HuH-7.5 (cell line): ENCODE data around the gene MED12L.

ENCODE experiments used
- DNase-seq: peaks from one replicate; pipeline ENCODE4 v3.0.0; 2011; ENCODE audit warnings: low spot score

Gene MED12L

GRCh38 chr3:151319628-151320027, 234.2 kb downstream of the MED12L start:
- no peak for DNase-seq

- DNase-seq: no peak
These were observed 234.7 kb downstream of the MED12L start for GRCh38 chr3:151320131-151320530.

- no peak for DNase-seq
These were observed 236.1 kb downstream of the MED12L start for GRCh38 chr3:151321526-151321925.

DNA sequence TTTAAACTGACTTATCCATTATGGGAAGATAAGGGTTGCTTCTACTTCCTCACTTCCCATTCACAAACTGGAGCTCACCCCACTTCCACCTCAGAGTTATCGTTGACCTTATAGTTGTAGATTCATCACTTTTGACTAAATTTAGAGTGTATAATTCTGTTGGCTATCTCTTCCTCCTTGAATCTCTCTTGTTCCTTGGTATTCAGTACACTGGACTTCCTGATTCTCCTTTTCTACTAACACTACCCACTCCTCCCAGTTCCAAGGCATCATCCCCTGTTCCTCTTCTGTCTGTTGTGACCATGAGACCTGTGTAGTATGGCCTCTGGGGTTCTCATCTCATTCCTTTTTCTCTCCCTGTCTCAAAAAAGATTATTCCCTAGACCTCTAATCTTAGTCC, 237.0 kb downstream of the MED12L start:
- DNase-seq: no peak

DNA sequence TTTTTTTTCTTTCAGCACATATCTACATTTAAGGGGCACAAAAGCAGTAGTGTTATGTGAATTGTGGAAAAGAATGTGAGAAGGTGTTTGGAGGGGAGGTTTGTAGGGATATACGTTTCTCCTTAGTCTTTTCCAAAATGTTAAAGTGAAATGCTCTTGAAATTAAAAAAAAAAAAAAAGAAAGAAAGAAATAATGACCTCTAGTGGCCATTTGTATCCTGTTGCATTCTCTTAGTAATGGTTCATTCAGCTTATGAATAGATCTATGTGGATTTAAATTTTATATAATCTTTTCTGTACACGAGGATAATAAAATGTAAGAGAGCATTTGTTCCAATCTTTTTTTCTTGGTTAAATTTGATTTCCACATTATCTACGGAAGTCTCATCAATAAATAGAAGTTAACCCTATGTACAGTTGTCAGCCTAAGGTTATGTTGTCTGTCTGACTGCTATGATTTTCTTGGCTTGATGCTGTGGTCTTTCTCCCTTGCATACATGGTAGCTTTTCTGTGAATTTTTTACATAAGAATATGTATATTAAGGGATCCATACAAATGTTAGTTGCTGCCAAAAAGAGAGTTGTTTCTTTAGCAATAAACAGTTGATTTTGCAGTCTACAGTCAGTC, 242.2 kb downstream of the MED12L start:
- DNase-seq: no peak

GRCh38 chr3:151328298-151328995, 243.0 kb downstream of the MED12L start:
- no peak for DNase-seq

- no peak for DNase-seq
These were observed 243.9 kb downstream of the MED12L start, which contains the start of gene P2RY13 for GRCh38 chr3:151329363-151329762. TSS of gene P2RY13 (minus strand) at chr3:151329549. CDS start at chr3:151329528, 21 bp downstream.

GRCh38 chr3:151330379-151330778, 244.9 kb downstream of the MED12L start:
- DNase-seq: no peak

GRCh38 chr3:151330899-151331298, 245.4 kb downstream of the MED12L start:
- no peak for DNase-seq

DNA sequence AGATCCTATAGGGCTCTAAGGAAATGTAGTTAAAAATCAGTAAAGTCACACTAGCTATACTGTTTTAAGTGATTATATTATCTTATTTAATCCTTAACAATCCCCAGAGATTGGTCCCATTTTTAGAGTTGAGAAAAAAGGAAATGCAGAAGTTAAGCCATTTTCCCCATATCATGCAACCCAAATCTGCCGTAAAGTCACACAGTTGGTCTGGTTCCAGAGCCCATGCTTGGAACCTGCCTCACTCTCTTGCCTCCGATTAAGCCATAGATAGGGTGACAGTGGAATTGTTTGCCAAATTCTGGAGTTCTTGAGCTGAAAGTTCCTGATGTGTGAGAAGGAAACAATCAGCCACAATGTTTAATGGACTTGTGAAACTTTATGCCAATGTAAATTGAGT, 246.2 kb downstream of the MED12L start:
- no peak for DNase-seq

DNA sequence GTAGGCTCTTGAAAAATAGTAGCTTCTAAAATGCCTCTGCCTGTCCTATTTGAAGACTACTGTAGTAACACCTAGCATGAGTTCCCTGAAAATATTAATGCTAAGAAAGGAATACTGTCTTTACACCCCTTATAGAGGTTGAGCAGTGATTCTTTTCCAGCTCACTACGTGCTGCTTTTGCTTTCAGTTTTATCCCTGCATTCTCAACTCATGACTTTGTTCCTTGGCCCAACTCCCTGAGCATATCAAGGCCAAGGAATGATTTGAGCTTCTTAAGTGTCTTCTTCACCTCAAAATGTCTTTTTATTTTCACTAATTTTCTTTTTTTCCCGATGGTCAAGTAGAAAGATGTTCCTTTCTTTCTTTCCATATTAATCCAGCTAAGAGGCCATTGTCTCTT, 260.4 kb downstream of the MED12L start:
- DNase-seq: no peak

- no peak for DNase-seq
These were observed 260.8 kb downstream of the MED12L start for GRCh38 chr3:151346292-151346691.

DNA sequence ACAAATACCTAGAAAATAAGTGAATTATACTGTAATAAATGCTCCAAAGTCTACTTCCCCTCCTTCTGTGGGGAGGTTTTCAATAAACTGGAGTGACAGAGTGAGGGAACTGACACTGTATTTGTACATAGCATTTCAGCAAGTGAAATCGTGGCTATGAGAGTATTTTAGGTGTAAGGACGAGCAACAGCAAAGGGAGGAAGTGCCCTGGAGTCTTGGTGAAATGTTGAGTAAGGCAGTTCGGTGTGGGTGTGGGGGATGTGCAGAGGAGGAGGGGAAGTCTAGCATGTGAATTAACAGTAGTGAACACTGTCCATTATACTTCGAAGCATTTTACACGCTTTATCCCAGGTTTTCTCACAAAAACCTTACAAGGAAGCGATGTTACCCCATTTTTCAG, 262.0 kb downstream of the MED12L start:
- DNase-seq: no peak

DNA sequence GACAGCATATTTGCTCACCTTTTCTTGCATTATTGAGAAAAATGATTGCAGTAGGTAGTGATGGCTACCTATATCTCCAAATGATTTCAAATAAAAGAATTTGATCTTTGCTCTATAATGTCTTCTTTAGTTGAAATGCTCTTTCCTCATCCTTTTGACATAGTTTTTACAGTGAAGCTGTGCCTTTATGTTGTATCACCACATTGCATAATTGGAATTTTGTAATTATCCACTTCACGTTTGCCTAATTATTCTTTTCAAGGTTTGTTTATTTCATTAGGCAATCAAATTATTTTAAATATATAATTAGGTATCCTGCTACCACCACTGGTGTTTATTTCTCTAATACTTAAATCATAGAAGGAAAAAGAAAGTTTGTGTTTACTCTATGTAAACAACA, 265.2 kb downstream of the MED12L start:
- DNase-seq: no peak

DNA sequence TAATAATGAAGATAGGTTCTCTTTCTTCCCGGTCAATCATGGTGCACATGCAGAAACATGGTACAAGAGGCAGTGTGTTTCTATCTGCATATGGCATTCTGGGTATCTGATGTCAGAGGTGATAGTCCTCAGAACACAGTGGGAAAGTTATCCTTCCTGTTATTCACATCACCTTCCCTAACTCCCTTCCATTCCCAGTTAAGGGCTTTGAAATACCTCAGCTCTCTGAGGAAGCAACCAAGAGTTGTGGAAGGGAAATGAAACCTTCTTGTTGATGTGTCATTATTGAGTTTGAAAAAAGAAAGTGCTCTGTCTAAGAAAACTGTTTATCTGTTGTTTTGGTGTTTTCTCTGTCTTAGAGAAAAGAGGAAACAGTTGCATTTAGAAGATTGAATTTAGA, 265.8 kb downstream of the MED12L start:
- DNase-seq: no peak

DNA sequence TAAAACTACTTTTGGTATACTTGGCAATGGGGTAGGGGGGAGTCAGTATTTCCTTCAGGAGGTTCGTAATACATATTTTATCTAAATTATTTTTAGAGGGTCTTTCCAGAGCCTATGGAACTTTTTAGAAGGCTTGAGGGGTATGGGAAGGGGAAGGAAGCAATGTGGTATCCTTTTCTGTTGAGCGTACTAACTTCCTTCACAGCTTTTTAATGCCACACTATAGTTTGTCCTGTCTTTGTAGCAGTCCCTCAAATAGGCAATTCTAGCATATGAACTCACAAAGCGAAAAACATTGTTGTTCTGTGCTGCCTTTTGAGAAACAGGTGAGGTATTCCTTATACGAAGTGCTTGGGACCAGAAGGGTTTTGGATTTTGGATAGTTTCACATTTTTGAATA, 266.2 kb downstream of the MED12L start:
- DNase-seq: no peak

- DNase-seq: no peak
These were observed 271.5 kb downstream of the MED12L start for GRCh38 chr3:151356794-151357462.

DNA sequence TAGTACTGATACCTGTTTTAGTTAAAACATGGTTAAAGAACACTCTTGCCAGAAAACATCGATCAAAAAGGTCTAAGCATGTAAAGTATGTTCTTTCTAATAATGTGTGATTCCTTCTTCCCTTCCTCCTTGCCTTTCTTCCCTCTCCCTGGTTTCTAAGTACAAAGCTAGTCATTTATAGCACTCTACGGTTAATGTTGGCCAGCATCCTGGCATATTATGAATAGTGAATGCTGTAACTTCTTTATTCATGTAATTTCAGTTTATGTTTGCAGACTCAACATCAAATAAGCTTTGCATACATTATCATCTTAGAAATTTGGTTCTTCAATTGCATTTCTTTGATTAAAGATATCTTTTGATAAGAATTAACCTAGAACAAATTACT, 272.0 kb downstream of the MED12L start:
- no peak for DNase-seq

- no peak for DNase-seq
These were observed 277.3 kb downstream of the MED12L start for GRCh38 chr3:151362751-151363174.

GRCh38 chr3:151366993-151367392, 281.5 kb downstream of the MED12L start:
- DNase-seq: no peak

DNA sequence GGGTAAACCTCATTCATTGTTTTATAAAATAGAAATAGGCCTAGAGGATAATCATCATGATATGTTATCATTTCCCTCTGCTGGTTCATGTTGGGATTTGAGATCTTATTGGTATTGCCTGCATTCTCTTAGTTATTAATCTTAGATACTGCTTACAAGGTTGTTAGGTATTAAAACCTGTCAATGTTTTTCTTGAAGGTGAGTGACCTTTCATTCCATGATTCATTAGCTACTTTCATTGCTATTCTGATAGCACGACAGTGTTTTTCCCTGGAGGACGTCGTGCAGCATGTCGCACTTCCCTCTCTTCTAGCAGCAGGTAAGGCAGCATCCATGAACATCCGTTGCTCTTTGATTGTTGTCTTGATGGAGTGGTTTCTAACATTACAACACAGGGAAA, 282.0 kb downstream of the MED12L start:
- DNase-seq: no peak

DNA sequence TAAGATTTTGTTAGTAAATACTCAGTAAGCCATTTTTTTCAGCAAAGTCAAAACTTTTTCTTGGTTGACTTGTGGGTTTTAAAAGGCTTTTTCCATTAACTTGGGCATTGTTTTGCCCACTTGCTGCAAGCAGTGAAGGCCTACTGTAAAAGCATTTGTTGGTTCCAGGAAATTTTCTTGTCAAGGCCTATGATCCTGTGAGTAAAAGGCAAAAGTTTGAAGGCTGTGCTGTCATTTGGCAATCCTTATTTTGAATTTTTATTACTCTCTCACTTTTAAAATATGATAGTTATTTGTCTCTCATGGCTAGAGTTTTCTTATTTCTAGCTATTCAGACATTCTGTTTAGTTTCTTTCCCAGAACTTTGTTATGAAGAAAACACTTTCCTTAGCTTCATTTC, 286.1 kb downstream of the MED12L start:
- DNase-seq: no peak

DNA sequence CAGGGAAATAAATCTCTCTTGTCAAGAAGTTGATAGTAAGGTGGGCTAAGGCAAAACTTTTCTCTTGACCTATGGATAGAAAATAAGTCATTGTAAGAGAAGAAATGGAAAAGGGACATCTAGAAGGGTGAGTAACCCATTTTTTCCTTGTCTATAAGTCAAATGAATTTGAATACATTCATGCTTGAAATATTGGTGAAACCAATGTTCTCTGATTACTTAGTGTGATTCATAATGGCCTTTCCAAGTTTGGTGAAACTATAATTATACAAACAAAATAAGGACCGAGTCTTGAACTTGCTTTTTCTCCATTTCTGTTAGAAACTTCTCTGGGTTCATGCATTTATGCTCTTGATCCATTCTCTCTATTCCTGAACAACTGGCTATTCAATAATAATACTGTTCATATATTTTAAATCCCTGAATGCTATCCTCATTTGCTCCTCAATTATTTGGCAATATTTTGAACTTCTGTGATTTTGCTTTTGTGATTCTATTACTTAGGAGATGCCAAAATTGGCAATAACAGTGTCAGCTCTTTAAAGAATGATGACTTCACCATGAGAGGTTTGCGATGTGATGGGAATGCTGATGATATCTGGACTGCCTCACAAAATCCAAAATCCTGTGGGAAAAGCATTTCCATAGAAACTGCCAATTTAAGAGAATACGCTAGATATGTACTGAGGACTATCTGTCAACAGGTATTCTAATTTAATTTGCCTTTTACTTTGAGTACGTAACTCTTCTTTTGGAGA, 286.8 kb downstream of the MED12L start:
- DNase-seq: no peak
